Upper lobe of left lung (tissue), 6 donors: ENCODE measurements around the gene RELB. TPM values are rescaled to one million over a fixed set of nuclear protein-coding genes. Genes with fewer than 3 reads are reported as not detected.

Source experiments
- ATAC-seq, 2 donors: fragments of 200-7000 bp; cut with Tn5 transposase; one replicate each; pipeline ENCODE4 v1.9.1; 2022; ENCODE audit warnings: mild to moderate bottlenecking in 2 of 2, moderate library complexity in 2 of 2; ENCODE audit not compliant: low FRiP score in 2 of 2
- DNase-seq, 2 donors: peaks; one replicate each; pipeline ENCODE4 v3.0.0-alpha.2; 2019 to 2020
- H3K27ac ChIP-seq, 4 donors: fragments of 200-600 bp; sonication (generic); one replicate each; pipeline ENCODE4 v1.5.1; 2016 to 2019
- H3K27me3 ChIP-seq, 4 donors: fragments of 200-600 bp; sonication (generic); one replicate each; pipeline ENCODE4 v1.5.1; 2017 to 2019
- H3K36me3 ChIP-seq, 4 donors: fragments of 200-600 bp; sonication (generic); one replicate each; pipeline ENCODE4 v1.5.1; 2016 to 2019
- H3K4me1 ChIP-seq, 4 donors: fragments of 200-600 bp; sonication (generic); one replicate each; pipeline ENCODE4 v1.5.1; 2018 to 2019
- H3K4me3 ChIP-seq, 4 donors: fragments of 200-600 bp; sonication (generic); one replicate each; pipeline ENCODE4 v1.5.1; 2017 to 2019; ENCODE audit warnings: mild to moderate bottlenecking in 2 of 4, moderate library complexity in 1 of 4
- H3K9me3 ChIP-seq, 4 donors: fragments of 200-600 bp; sonication (generic); one replicate each; pipeline ENCODE4 v1.5.1; 2018 to 2019
- EP300 ChIP-seq, 4 donors: sonication (generic); formaldehyde crosslinking; IDR thresholded peaks; one replicate each; pipeline ENCODE4 v1.5.1; 2017; ENCODE audit warnings: antibody characterized with exemption in 4 of 4, control low read depth in 2 of 4
- POLR2A ChIP-seq, 4 donors: fragments of 450-650 bp; IDR thresholded peaks; one replicate each; pipeline ENCODE4 v1.5.1; 2016 to 2017; ENCODE audit warnings: antibody characterized with exemption in 4 of 4, mild to moderate bottlenecking in 2 of 4
- POLR2AphosphoS5 ChIP-seq, 2 donors: sonication (generic); formaldehyde crosslinking; IDR thresholded peaks; one replicate each; pipeline ENCODE4 v1.5.1; 2017; ENCODE audit warnings: antibody characterized with exemption in 2 of 2
- WGBS, 2 donors: methylation state at CpG; one replicate each; pipeline ENCODE4 v1.1.5; 2017 to 2018; 5-methylcytosine and 5-hydroxymethylcytosine counted together
- total RNA-seq, 6 donors: library from RNA; depleted of rRNA in 4 of 6; stranded (reverse); fragments of >200 nt in 4 of 6; gene quantifications; one replicate each; pipeline versions ENCODE4 v1.1.0 to v1.2.1, GENCODE V29; 2016 to 2021
- TF ChIP-seq, protein P1 (sequence below), 6 experiments: fragments of 450-650 bp in 4 of 6; fragments of 200-600 bp in 2 of 6; sonication (generic) in 2 of 6; IDR thresholded peaks; one replicate each; pipeline ENCODE4 v1.5.1; 2016 to 2019; ENCODE audit warnings: antibody characterized with exemption in 6 of 6
- donor health status: DM: no; HTN: no; CAD: no; lungs with moderate emphysema.
- donor health status: DM: no; HTN: yes; CAD: no; lungs with severe emphysema.

Gene RELB
- total RNA-seq, 6 donors from 2014 or later, result 4.0 to 31.1 (median 18.1) TPM

DNA sequence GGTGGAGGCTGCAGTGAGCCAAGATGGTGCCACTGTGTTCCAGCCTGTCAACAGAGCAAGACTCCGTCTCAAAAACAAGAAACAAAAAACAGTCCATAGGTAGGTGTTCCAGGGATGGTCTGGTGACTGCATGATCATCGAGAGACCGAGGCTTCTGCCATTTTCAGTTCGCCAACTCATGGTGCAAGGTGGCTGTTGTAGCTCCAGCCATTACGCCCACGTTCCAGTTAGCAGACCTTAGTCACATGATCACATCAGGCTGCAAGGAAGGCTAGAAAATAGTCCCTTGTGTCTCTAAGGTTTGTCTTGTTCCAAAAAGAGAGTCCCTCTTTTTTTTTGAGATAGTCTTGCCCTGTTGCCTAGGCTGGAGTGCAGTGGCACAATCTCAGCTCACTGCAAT, 34.5 kb downstream of the RELB start:
- peaks cover 2 to 61% (median 41%) of the 10 kb centered on the region in 4 donors for H3K36me3 ChIP-seq
- ATAC-seq, result no peak
- no peak overlapping the region for H3K4me3 ChIP-seq
- WGBS, 2 donors, result 97% methylated on average over 6 of the region's 6 CpGs
- no peaks in the 10 kb centered on the region for H3K27me3 ChIP-seq
- TF ChIP-seq POLR2A (IDR thresholded peaks at IDR 0.05), result no peak
- TF ChIP-seq, protein P1, sequence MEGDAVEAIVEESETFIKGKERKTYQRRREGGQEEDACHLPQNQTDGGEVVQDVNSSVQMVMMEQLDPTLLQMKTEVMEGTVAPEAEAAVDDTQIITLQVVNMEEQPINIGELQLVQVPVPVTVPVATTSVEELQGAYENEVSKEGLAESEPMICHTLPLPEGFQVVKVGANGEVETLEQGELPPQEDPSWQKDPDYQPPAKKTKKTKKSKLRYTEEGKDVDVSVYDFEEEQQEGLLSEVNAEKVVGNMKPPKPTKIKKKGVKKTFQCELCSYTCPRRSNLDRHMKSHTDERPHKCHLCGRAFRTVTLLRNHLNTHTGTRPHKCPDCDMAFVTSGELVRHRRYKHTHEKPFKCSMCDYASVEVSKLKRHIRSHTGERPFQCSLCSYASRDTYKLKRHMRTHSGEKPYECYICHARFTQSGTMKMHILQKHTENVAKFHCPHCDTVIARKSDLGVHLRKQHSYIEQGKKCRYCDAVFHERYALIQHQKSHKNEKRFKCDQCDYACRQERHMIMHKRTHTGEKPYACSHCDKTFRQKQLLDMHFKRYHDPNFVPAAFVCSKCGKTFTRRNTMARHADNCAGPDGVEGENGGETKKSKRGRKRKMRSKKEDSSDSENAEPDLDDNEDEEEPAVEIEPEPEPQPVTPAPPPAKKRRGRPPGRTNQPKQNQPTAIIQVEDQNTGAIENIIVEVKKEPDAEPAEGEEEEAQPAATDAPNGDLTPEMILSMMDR (IDR thresholded peaks at IDR 0.05), result no peak
- TF ChIP-seq EP300 (IDR thresholded peaks at IDR 0.05), result no peak
- TF ChIP-seq POLR2AphosphoS5 (IDR thresholded peaks at IDR 0.05), result no peak
- peaks cover 14 to 23% (median 17%) of the 10 kb centered on the region in 4 donors for H3K4me1 ChIP-seq
- no peak overlapping the region for H3K27ac ChIP-seq
- DNase-seq, result no peak
- H3K9me3 ChIP-seq, result no peaks in the 10 kb centered on the region

DNA sequence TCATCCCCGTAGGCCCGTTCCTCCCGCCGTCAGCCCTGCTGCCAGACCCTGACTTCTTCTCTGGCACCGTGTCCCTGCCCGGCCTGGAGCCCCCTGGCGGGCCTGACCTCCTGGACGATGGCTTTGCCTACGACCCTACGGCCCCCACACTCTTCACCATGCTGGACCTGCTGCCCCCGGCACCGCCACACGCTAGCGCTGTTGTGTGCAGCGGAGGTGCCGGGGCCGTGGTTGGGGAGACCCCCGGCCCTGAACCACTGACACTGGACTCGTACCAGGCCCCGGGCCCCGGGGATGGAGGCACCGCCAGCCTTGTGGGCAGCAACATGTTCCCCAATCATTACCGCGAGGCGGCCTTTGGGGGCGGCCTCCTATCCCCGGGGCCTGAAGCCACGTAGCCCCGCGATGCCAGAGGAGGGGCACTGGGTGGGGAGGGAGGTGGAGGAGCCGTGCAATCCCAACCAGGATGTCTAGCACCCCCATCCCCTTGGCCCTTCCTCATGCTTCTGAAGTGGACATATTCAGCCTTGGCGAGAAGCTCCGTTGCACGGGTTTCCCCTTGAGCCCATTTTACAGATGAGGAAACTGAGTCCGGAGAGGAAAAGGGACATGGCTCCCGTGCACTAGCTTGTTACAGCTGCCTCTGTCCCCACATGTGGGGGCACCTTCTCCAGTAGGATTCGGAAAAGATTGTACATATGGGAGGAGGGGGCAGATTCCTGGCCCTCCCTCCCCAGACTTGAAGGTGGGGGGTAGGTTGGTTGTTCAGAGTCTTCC, 36.3 kb downstream of the RELB start:
- ATAC-seq (no peak), DNase-seq (peak in 1 of 2 donors; percentile 80)
- no peaks in the 10 kb centered on the region for H3K27me3 ChIP-seq
- H3K27ac ChIP-seq, result peak overlapping the region in 1 of 4 donors; percentile 96
- no peaks in the 10 kb centered on the region for H3K9me3 ChIP-seq
- H3K4me1 ChIP-seq, result peaks cover 18 to 35% (median 28%) of the 10 kb centered on the region in 4 donors
- TF ChIP-seq, protein P1 (IDR thresholded peaks at IDR 0.05), result no peak
- TF ChIP-seq POLR2A (IDR thresholded peaks at IDR 0.05) (no peak), EP300 (IDR thresholded peaks at IDR 0.05) (no peak), POLR2AphosphoS5 (IDR thresholded peaks at IDR 0.05) (no peak)
- WGBS, 2 donors, result 93 to 96% methylated on average over 22 to 37 of the region's 37 CpGs
- peaks cover 2 to 64% (median 46%) of the 10 kb centered on the region in 4 donors for H3K36me3 ChIP-seq
- H3K4me3 ChIP-seq, result no peak overlapping the region

DNA sequence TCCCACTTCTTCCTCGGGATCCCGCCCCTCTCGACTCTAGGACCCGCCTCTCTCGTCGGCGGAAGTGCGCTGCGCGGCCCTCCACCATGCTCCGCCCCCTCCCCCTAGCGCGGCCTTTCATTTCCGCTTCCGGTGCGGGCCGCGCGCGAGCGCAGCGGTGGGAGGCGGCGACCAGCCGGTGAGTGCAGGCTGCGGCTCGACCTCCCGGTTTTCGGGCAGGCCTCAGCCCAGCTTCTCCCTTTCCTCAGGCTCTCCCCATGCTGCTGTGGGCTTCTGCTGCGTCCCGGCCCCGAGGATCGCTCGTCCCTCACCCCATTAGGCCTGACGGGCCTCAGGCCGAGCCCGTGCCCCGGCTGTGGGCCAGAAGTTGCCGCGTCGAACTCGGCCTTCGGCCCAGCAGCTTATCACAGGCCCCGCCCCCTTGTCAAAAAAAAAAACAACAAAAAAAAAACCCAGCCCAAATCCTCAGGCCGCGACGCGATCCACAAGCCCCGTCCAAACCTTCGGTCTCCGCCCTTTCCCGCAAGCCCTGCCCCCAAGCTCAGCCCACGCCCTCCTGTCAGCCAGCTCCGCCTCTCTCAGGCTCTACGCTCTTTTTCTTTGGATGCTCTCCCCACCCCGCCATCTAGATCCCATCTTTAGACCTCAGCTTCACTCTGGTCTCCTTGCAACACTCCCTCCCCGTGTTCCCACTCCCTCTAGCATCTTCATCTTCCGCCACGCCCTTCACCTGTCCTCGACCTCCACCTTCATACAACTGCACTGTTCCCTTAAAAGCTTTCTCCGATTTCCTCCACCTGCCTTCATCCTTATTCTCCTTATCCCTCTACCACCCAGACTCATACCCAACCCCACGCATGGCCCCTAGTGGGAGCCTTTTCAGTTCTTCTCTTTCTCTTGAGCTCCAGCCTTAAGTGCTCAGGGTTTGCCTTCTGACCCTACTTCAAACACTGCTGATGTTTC, 37.9 kb downstream of the RELB start, which contains the start of gene CLASRP:
Gene CLASRP (plus strand): TSS at position 115 of the 963 bp plus-strand sequence. CDS start 1,168 bp downstream, outside the sequence.
- peaks cover 0 to 68% (median 49%) of the 10 kb centered on the region in 4 donors for H3K36me3 ChIP-seq
- peak within 1 kb of the TSS; percentile 93 to 96 (median 95) for H3K27ac ChIP-seq
- H3K4me3 ChIP-seq, result peak within 1 kb of the TSS; percentile 68 to 100 (median 84)
- peaks cover 18 to 35% (median 28%) of the 10 kb centered on the region in 4 donors for H3K4me1 ChIP-seq
- 3 to 4% methylated on average over 36 to 62 of the region's 62 CpGs for WGBS, 2 donors
- peak; percentile 96 to 99 for ATAC-seq
- peak; percentile 90 to 97 for DNase-seq
- TF ChIP-seq POLR2AphosphoS5 (IDR thresholded peaks at IDR 0.05), result peak; percentile 96 to 97
- peak; percentile 78 to 96 (median 92) for TF ChIP-seq POLR2A (IDR thresholded peaks at IDR 0.05)
- no peak for TF ChIP-seq EP300 (IDR thresholded peaks at IDR 0.05)
- TF ChIP-seq, protein P1 (IDR thresholded peaks at IDR 0.05), result peak in 1 of 6 experiments; percentile 9
- no peaks in the 10 kb centered on the region for H3K27me3 ChIP-seq
- H3K9me3 ChIP-seq, result no peaks in the 10 kb centered on the region

DNA sequence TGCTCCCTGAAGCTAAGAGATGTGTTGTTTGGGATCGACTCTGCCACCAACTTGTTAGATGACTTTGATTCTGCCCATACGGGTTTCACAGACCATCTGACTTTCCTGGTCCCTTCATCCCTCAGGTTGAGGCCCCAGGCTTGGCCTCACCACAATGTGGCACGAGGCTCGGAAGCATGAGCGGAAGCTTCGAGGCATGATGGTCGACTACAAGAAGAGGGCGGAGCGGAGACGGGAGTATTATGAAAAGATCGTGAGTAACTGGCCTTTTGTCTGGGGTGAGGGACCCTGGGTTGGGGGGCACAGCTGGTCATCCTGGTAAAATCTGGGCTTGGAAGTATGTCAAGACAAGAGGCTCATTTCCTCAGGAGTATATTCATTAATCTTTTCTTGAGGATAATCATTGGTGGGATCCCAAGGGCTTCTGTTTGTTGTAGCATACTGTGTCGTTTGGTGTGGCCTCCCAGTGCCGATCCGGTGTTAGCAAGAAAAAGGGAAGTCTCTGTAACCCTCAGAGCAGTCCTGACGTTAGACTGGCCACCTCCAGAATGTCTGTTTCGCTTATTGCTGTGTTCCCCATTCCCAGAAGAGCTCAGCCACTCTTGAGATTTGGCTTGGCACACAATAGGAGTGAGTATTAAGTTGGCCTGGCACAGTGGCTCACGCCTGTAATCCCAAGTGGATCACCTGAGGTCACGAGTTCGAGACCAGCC, 39.0 kb downstream of the RELB start:
- 70 to 77% methylated on average over 14 to 19 of the region's 19 CpGs for WGBS, 2 donors
- H3K36me3 ChIP-seq, result peaks cover 4 to 68% (median 50%) of the 10 kb centered on the region in 4 donors
- no peaks in the 10 kb centered on the region for H3K9me3 ChIP-seq
- H3K27me3 ChIP-seq, result no peaks in the 10 kb centered on the region
- TF ChIP-seq POLR2A (IDR thresholded peaks at IDR 0.05), result peak in 1 of 4 donors; percentile 24
- no peak for TF ChIP-seq POLR2AphosphoS5 (IDR thresholded peaks at IDR 0.05)
- H3K27ac ChIP-seq, result peak overlapping the region; percentile 93 to 96 (median 95)
- peak; percentile 6 to 27 for ATAC-seq
- peak in 1 of 2 donors; percentile 28 for DNase-seq
- peak overlapping the region in 3 of 4 donors; percentile 68 to 100 (median 93) for H3K4me3 ChIP-seq
- H3K4me1 ChIP-seq, result peaks cover 18 to 41% (median 28%) of the 10 kb centered on the region in 4 donors
